Neural cell (in vitro differentiated cells): ENCODE results near the gene PCYT2. TPM values are rescaled to one million over a fixed set of nuclear protein-coding genes. Genes with fewer than 3 reads are reported as not detected.

Experiments used
- H2AFZ ChIP-seq: fragments of 200-600, 300-800 bp; sonication (generic), shearing (Covaris generic); 2 replicates; pipeline ENCODE4 v1.6.0; 2014; ENCODE audit warnings: low read depth, mild to moderate bottlenecking, antibody characterized with exemption, low read length, moderate library complexity
- H3F3A ChIP-seq: fragments of 200-600 bp; shearing (Covaris generic); 2 replicates; pipeline ENCODE4 v1.6.1; 2016; ENCODE audit warnings: mild to moderate bottlenecking, moderate library complexity, mixed read lengths, antibody characterized with exemption, low read length; ENCODE audit not compliant: insufficient read depth, poor library complexity, severe bottlenecking
- H3K27ac ChIP-seq: fragments of 200-600, 300-800 bp; sonication (generic), shearing (Covaris generic); 2 replicates; pipeline ENCODE4 v1.5.1; 2014; ENCODE audit warnings: mild to moderate bottlenecking, low read length, moderate library complexity
- H3K27me3 ChIP-seq: fragments of 300-800, 200-600 bp; sonication (generic), shearing (Covaris generic); 2 replicates; pipeline ENCODE4 v1.6.0; 2014; ENCODE audit warnings: mild to moderate bottlenecking, low read depth, low read length, moderate library complexity; ENCODE audit not compliant: insufficient read depth
- H3K36me3 ChIP-seq: fragments of 300-800, 200-600 bp; sonication (generic), shearing (Covaris generic); 2 replicates; pipeline ENCODE4 v1.5.1; 2014; ENCODE audit warnings: mild to moderate bottlenecking, antibody characterized with exemption, low read length, moderate library complexity; ENCODE audit not compliant: insufficient read depth
- H3K4me2 ChIP-seq: fragments of 300-800, 200-600 bp; sonication (generic), shearing (Covaris generic); 2 replicates; pipeline ENCODE4 v1.6.0; 2014; ENCODE audit warnings: mild to moderate bottlenecking, low read length
- H3K4me3 ChIP-seq: fragments of 300-800, 200-600 bp; sonication (generic), shearing (Covaris generic); 2 replicates; pipeline ENCODE4 v1.5.1; 2014; ENCODE audit warnings: mild to moderate bottlenecking, low read length, moderate library complexity
- H3K79me2 ChIP-seq: fragments of 200-600 bp; shearing (Covaris generic); replicated peaks from 2 replicates; pipeline ENCODE4 v1.6.0; 2014; ENCODE audit warnings: mild to moderate bottlenecking, low read length, moderate library complexity; ENCODE audit not compliant: insufficient read depth
- H3K9ac ChIP-seq: fragments of 300-800, 200-600 bp; sonication (generic), shearing (Covaris generic); 2 replicates; pipeline ENCODE4 v1.6.1; 2016; ENCODE audit warnings: mild to moderate bottlenecking, low read length, mixed read lengths
- H3K9me2 ChIP-seq: fragments of 200-600 bp; shearing (Covaris generic); 2 replicates; pipeline ENCODE4 v1.6.1; 2016; ENCODE audit warnings: mild to moderate bottlenecking, low read length, mixed read lengths; ENCODE audit not compliant: insufficient read depth
- H3K9me3 ChIP-seq: fragments of 200-600, 300-800 bp; sonication (generic), shearing (Covaris generic); 2 replicates; pipeline ENCODE4 v1.6.1; 2016; ENCODE audit warnings: mild to moderate bottlenecking, mixed run types, low read length, moderate library complexity, mixed read lengths
- H4K20me1 ChIP-seq: fragments of 200-600 bp; shearing (Covaris generic); 2 replicates; pipeline ENCODE4 v1.6.1; 2016; ENCODE audit warnings: mild to moderate bottlenecking, mixed run types; ENCODE audit not compliant: insufficient read depth
- CTCF ChIP-seq: fragments of 450-650 bp; IDR thresholded peaks from 2 replicates; pipeline ENCODE4 v1.5.1; 2014; ENCODE audit warnings: antibody characterized with exemption, mild to moderate bottlenecking, moderate library complexity; ENCODE audit not compliant: poor library complexity, severe bottlenecking
- EZH2 ChIP-seq: fragments of 200-600, 300-800 bp; shearing (Covaris generic), sonication (generic); IDR thresholded peaks from 2 replicates; pipeline ENCODE4 v1.6.1; 2014; ENCODE audit warnings: antibody characterized with exemption, low read length, borderline replicate concordance, mild to moderate bottlenecking; ENCODE audit not compliant: insufficient read depth, poor library complexity, severe bottlenecking
- MXI1 ChIP-seq: fragments of 450-650 bp; conservative IDR thresholded peaks from 2 replicates; pipeline ENCODE4 v1.6.1; 2014; ENCODE audit warnings: antibody characterized with exemption, mild to moderate bottlenecking; ENCODE audit not compliant: poor library complexity, severe bottlenecking
- POLR2AphosphoS5 ChIP-seq: IDR thresholded peaks from 2 replicates; pipeline ENCODE4 v1.6.1; 2012
- RAD21 ChIP-seq: fragments of 450-650 bp; conservative IDR thresholded peaks from 2 replicates; pipeline ENCODE4 v1.6.1; 2014; ENCODE audit warnings: antibody characterized with exemption, mild to moderate bottlenecking, moderate library complexity
- SMC3 ChIP-seq: fragments of 450-650 bp; conservative IDR thresholded peaks from 2 replicates; pipeline ENCODE4 v1.6.1; 2014; ENCODE audit warnings: antibody characterized with exemption, mild to moderate bottlenecking, moderate library complexity; ENCODE audit not compliant: poor library complexity
- polyA minus RNA-seq: library from RNA; depleted of rRNA, polyadenylated mRNA; stranded (reverse); fragments of >200 nt; gene quantifications from 2 replicates; pipeline ENCODE4 v1.2.3, GENCODE V29; 2014
- polyA plus RNA-seq: library from polyadenylated mRNA; depleted of rRNA; stranded (reverse); fragments of >200 nt; gene quantifications from 2 replicates; pipeline ENCODE4 v1.2.3, GENCODE V29; 2014
- TF ChIP-seq, protein P1 (sequence below): IDR thresholded peaks from 2 replicates; pipeline ENCODE4 v1.6.1; 2012; ENCODE audit warnings: borderline replicate concordance

The PCYT2 gene
- 28.9 and 35.3 TPM in 2 replicates for polyA plus RNA-seq
- polyA minus RNA-seq, result 22.8 and 28.7 TPM in 2 replicates

GRCh38 chr17:81911277-81911961 lies at the start of gene PCYT2:
Gene PCYT2 (minus strand): TSS chr17:81911399. CDS start chr17:81911355, 44 bp downstream.
- H3K4me3 ChIP-seq, result peak within 1 kb of the TSS; percentile 88
- H2AFZ ChIP-seq, result no peak within 1 kb of the TSS
- H3F3A ChIP-seq, result no peaks in the 10 kb centered on the region
- no peaks in the 10 kb centered on the region for H3K36me3 ChIP-seq
- no peaks in the 10 kb centered on the region for H3K27me3 ChIP-seq
- no peaks in the 10 kb centered on the region for H3K9me3 ChIP-seq
- H4K20me1 ChIP-seq, result no peaks in the 10 kb centered on the region
- no peaks in the 10 kb centered on the region for H3K9me2 ChIP-seq
- no peaks in the 10 kb centered on the region for H3K79me2 ChIP-seq
- peak within 1 kb of the TSS; percentile 91 for H3K4me2 ChIP-seq
- TF ChIP-seq RAD21 (peak; percentile 2), MXI1 (no peak)
- H3K27ac ChIP-seq, result no peak within 1 kb of the TSS
- peak within 1 kb of the TSS; percentile 69 for H3K9ac ChIP-seq

DNA sequence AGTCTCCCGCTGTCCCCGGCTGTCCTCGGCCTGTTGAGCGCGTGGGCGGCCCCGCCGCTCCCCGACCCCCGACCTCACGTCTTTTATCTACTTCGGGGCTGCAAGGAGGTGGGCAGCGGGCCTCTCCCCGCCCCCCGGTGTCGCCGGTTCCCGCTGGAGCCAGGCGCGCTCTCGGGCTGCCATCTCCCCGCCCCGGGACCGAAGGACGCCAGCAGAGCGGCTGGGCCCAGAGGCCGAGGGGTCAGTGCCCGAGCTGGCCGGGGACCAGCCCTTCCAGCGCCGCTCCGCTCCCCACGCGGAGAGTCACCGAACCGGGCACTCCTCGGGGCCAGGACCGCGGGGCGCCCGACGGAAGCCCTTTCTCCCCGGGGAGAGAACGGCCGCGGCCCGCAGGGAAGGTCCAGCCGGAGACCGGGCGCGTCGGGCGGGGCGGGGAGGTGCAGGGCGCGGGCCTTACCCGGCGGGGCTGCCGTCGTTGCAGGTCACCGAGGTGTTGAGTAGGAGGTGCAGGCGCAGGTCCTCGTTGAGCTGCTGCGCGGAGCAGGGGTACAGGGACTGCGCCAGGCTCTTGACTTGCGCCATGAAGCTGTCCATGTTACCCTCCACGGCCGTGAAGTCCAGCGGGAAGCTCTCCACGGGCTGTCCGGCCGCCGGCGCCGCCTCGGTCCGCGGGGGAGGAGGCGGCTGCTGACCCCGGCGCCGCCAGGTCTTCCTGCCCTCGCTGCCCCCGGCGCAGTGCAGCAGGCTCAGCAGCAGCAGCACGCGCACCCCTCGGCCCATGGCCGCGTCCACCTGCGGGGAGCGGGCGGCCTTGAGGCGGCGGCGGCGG lies 49.1 kb upstream of the PCYT2 start:
- Histone ChIP-seq H3K4me3 (peak overlapping the region; percentile 50), H3K79me2 (no peaks in the 10 kb centered on the region), H3K4me2 (no peak overlapping the region), H2AFZ (no peak overlapping the region), H3K27ac (no peak overlapping the region), H4K20me1 (no peaks in the 10 kb centered on the region), H3K9me3 (no peaks in the 10 kb centered on the region), H3K36me3 (no peaks in the 10 kb centered on the region), H3K9ac (no peak overlapping the region), H3K9me2 (no peaks in the 10 kb centered on the region), H3K27me3 (peaks cover 63% of the 10 kb centered on the region), H3F3A (no peaks in the 10 kb centered on the region)
- TF ChIP-seq, protein P1, sequence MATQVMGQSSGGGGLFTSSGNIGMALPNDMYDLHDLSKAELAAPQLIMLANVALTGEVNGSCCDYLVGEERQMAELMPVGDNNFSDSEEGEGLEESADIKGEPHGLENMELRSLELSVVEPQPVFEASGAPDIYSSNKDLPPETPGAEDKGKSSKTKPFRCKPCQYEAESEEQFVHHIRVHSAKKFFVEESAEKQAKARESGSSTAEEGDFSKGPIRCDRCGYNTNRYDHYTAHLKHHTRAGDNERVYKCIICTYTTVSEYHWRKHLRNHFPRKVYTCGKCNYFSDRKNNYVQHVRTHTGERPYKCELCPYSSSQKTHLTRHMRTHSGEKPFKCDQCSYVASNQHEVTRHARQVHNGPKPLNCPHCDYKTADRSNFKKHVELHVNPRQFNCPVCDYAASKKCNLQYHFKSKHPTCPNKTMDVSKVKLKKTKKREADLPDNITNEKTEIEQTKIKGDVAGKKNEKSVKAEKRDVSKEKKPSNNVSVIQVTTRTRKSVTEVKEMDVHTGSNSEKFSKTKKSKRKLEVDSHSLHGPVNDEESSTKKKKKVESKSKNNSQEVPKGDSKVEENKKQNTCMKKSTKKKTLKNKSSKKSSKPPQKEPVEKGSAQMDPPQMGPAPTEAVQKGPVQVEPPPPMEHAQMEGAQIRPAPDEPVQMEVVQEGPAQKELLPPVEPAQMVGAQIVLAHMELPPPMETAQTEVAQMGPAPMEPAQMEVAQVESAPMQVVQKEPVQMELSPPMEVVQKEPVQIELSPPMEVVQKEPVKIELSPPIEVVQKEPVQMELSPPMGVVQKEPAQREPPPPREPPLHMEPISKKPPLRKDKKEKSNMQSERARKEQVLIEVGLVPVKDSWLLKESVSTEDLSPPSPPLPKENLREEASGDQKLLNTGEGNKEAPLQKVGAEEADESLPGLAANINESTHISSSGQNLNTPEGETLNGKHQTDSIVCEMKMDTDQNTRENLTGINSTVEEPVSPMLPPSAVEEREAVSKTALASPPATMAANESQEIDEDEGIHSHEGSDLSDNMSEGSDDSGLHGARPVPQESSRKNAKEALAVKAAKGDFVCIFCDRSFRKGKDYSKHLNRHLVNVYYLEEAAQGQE, result no peak
- TF ChIP-seq EZH2, result peak; percentile 91

GRCh38 chr17:81959362-81960129 lies 48.3 kb upstream of the PCYT2 start:
- H2AFZ ChIP-seq, result no peak overlapping the region
- no peak overlapping the region for H3K4me2 ChIP-seq
- no peaks in the 10 kb centered on the region for H3K9me2 ChIP-seq
- peak overlapping the region; percentile 50 for H3K4me3 ChIP-seq
- H3K27me3 ChIP-seq, result peaks cover 63% of the 10 kb centered on the region
- no peak overlapping the region for H3K27ac ChIP-seq
- H3K79me2 ChIP-seq, result no peaks in the 10 kb centered on the region
- H3F3A ChIP-seq, result no peaks in the 10 kb centered on the region
- no peak overlapping the region for H3K9ac ChIP-seq
- no peaks in the 10 kb centered on the region for H4K20me1 ChIP-seq
- no peaks in the 10 kb centered on the region for H3K36me3 ChIP-seq
- H3K9me3 ChIP-seq, result no peaks in the 10 kb centered on the region
- no peak for TF ChIP-seq POLR2AphosphoS5
- TF ChIP-seq SMC3, result peak; percentile 73
- peak; percentile 71 for TF ChIP-seq RAD21
- TF ChIP-seq CTCF, result peak; percentile 90
- TF ChIP-seq MXI1, result peak; percentile 35
- no peak for TF ChIP-seq EZH2
